Astrocyte of the spinal cord (primary cell): ENCODE results near the gene WWOX.

Experiments
- DNase-seq: peaks from one replicate; pipeline ENCODE4 v3.0.0; 2011; ENCODE audit warnings: low read depth, low spot score
- H3K4me3 ChIP-seq: 2 replicates; pipeline ENCODE4 v1.5.1; 2011; ENCODE audit warnings: low read depth, mild to moderate bottlenecking, low read length, moderate library complexity
- CTCF ChIP-seq: IDR thresholded peaks from 2 replicates; pipeline ENCODE4 v1.5.1; 2012; ENCODE audit warnings: low read depth, mild to moderate bottlenecking, low read length, inconsistent platforms
- in situ Hi-C: cut with HindIII; loops from 2 replicates; pipeline ENCODE4 v1.10.0; 2017; ENCODE audit warnings: low sequenced_read_pairs

WWOX gene

GRCh38 chr16:78530283-78530682, 430.8 kb downstream of the WWOX start:
- no peak for TF ChIP-seq CTCF
- in situ Hi-C loops, result no loop called here
- no peak for DNase-seq
- no peak overlapping the region for H3K4me3 ChIP-seq

GRCh38 chr16:78535098-78535497, 435.6 kb downstream of the WWOX start:
- no peak for DNase-seq
- TF ChIP-seq CTCF, result no peak
- no peak overlapping the region for H3K4me3 ChIP-seq
- in situ Hi-C loops, result no loop called here

- H3K4me3 ChIP-seq, result no peak overlapping the region
- in situ Hi-C loops, result no loop called here
- DNase-seq, result no peak
- TF ChIP-seq CTCF, result no peak
Measured at GRCh38 chr16:78537511-78537910, 438.1 kb downstream of the WWOX start.

- DNase-seq, result no peak
- in situ Hi-C loops, result no loop called here
- TF ChIP-seq CTCF, result no peak
- H3K4me3 ChIP-seq, result no peak overlapping the region
Measured at GRCh38 chr16:78538292-78538691, 438.8 kb downstream of the WWOX start.

- TF ChIP-seq CTCF, result no peak
- no peak for DNase-seq
- H3K4me3 ChIP-seq, result no peak overlapping the region
- in situ Hi-C loops, result no loop called here
Measured at GRCh38 chr16:78538919-78539318, 439.5 kb downstream of the WWOX start.

GRCh38 chr16:78542419-78542818, 443.0 kb downstream of the WWOX start:
- TF ChIP-seq CTCF, result no peak
- in situ Hi-C loops, result no loop called here
- H3K4me3 ChIP-seq, result no peak overlapping the region
- no peak for DNase-seq

- TF ChIP-seq CTCF, result no peak
- in situ Hi-C loops, result no loop called here
- H3K4me3 ChIP-seq, result no peak overlapping the region
- no peak for DNase-seq
Measured at GRCh38 chr16:78543023-78543422, 443.6 kb downstream of the WWOX start.
